Mucosa of rectum (tissue), 2 donors: ENCODE measurements around the gene IGFL2.
"Not testable (repeated sequence)": the region's sequence is repeated elsewhere in the genome, so short reads cannot be mapped to it uniquely, and the experiment has no call there.

Experiments used
- H3K27ac ChIP-seq, 2 donors: one replicate each; pipeline ENCODE4 v1.7.0; 2013; ENCODE audit warnings: inconsistent platforms in 2 of 2, low read depth in 2 of 2, low read length in 2 of 2
- H3K27me3 ChIP-seq, 2 donors: one replicate each; pipeline ENCODE4 v1.7.0; 2013; ENCODE audit warnings: low read length in 2 of 2; ENCODE audit not compliant: control insufficient read depth in 2 of 2, insufficient read depth in 2 of 2
- H3K36me3 ChIP-seq, 2 donors: one replicate each; pipeline ENCODE4 v1.7.0; 2013; ENCODE audit warnings: low read length in 2 of 2; ENCODE audit not compliant: control insufficient read depth in 2 of 2, insufficient read depth in 2 of 2
- H3K4me1 ChIP-seq, 2 donors: one replicate each; pipeline ENCODE4 v1.7.0; 2013; ENCODE audit warnings: low read length in 2 of 2, mild to moderate bottlenecking in 1 of 2; ENCODE audit not compliant: control insufficient read depth in 2 of 2, insufficient read depth in 2 of 2
- H3K4me3 ChIP-seq, 2 donors: one replicate each; pipeline ENCODE4 v1.7.0; 2013; ENCODE audit warnings: low read length in 2 of 2
- H3K9ac ChIP-seq, 2 donors: one replicate each; pipeline ENCODE4 v1.7.0; 2013; ENCODE audit warnings: low read length in 2 of 2, low read depth in 1 of 2, mild to moderate bottlenecking in 1 of 2
- H3K9me3 ChIP-seq, 2 donors: one replicate each; pipeline ENCODE4 v1.7.0; 2013; ENCODE audit warnings: low read length in 2 of 2; ENCODE audit not compliant: control insufficient read depth in 2 of 2
- donor health status: healthy.
- donor health status: Normal muscosa, but diverticular disease.

The IGFL2 gene

DNA sequence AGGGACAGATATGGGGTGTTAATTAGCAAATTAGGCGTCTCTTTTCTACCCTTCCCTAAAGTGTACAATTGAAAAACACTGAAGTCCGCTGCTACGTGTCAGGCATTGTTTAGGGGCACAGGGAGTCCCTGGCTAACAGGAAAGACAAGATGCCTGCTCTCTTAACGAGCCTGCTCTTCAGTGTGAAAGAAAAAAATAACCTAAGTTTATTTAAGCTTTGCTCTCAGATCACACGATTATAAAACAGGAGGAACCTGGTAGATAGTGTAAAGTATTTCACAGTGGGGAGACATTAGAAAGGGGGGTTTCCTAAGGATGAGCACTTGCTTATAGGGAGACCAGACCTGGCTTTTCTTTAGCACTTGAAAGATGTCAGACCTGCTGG, 38.7 kb downstream of the IGFL2 start:
- Histone ChIP-seq H3K4me1 (no peaks in the 10 kb centered on the region), H3K27ac (no peak overlapping the region), H3K9me3 (no peaks in the 10 kb centered on the region), H3K27me3 (peaks cover 7 to 16% of the 10 kb centered on the region in 2 donors), H3K4me3 (no peak overlapping the region), H3K36me3 (no peaks in the 10 kb centered on the region), H3K9ac (no peak overlapping the region)

DNA sequence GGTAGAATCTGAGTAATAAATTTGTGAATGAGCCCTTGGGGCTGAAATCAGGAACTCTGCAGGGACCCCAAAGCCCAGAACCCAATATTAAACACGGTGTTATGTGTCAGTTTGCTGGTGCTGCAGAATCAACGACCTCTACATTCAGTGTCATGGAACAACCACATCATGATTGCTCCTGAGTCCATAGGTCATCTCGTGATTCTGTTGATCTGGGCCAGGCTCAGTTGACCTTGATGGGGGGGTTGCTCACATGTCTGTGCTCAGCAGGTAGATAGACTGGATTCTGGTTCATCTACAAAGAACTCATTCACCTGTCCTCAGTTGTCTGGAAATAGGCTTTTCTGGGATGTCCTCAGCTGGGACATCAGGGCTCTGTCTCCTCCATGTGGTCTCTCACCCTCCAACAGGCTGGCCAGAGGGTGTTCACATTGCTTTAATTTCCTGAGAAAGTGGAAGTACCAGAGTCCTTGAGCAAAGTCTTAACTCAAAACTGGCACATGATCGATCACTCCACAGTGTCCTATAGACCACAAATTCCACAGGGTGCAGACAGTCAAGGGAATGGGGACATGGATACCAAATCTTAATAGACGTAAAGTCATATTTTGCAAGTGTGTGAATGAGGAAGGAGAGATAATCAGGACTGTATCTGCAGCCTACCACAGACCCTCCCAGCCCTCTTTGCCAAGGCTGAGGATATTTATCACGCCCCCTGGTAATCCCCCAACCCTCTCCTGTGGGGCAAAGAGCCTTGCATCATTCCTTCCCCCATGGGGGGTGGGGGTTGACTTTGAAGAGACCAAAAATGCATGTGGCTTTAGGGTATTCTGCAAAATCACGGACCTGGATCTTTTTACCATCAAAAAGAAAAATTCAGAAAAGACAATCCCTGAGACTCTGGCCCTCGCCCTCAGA, 42.2 kb downstream of the IGFL2 start:
- Histone ChIP-seq H3K27me3 (peaks cover 13% of the 10 kb centered on the region in 2 donors), H3K9me3 (no peaks in the 10 kb centered on the region), H3K27ac (no peak overlapping the region), H3K9ac (no peak overlapping the region), H3K4me1 (no peaks in the 10 kb centered on the region), H3K36me3 (no peaks in the 10 kb centered on the region), H3K4me3 (no peak overlapping the region)

DNA sequence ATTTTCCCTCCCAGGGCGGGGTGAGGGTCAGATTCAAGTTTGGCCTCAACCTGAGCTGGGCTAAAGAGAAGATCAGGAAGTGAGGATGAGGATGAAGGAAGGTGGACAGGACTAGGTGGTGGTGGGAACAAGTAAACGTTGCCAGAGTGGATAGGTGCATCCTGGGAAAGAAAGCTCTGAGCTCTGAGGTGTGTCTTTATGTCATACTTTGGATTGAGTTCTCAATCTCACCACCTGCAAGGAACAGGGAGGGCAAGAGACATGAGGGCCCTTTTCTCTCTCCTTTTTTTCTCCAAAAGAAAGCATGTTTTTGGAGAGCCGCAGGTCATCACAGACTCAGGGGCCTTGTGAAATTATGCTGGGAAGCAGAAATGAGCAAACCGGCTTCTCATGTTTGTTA, 43.3 kb downstream of the IGFL2 start:
- Histone ChIP-seq H3K9ac (no peak overlapping the region), H3K9me3 (no peaks in the 10 kb centered on the region), H3K27ac (no peak overlapping the region), H3K27me3 (peaks cover 13% of the 10 kb centered on the region in 2 donors), H3K4me1 (no peaks in the 10 kb centered on the region), H3K4me3 (no peak overlapping the region), H3K36me3 (no peaks in the 10 kb centered on the region)

DNA sequence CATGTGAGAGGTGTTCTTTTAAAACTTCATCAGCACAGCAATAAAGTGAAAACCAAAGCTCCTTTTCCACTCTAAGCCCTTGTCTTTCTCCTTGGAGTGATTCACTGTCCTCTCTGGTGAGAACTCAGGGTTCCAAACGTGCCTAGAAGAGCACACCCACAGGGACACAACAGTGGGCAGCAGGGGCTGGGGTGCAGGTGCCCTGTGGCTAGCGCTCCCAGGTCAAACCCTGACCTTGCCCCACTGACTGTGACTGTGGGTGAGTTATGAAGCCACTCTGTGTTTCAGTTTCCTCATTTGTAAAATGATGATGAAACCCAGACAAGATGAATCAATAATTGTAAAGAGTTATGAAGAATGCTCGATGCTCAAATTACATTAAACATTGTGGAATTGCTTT, 43.9 kb downstream of the IGFL2 start:
- Histone ChIP-seq H3K27me3 (peaks cover 13 to 15% of the 10 kb centered on the region in 2 donors), H3K27ac (no peak overlapping the region)

DNA sequence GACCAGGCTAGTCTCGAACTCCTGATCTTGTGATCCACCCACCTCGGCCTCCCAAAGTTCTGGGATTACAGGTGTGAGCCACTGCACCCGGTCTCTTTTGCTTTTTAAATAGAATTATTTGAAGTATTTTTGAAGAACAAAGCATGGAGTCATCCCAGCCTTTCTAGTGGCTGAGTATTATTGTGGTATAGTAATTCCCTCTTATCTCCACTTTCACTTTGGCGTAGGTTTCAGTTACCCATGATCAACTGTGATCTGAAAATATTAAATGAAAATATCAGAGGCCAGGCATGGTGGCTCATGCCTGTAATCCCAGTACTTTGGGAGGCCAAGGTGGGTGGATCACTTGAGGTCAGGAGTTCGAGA, 44.6 kb downstream of the IGFL2 start:
- not testable (repeated sequence) for H3K4me1 ChIP-seq, H3K27ac ChIP-seq, H3K9ac ChIP-seq, H3K36me3 ChIP-seq, H3K9me3 ChIP-seq, H3K4me3 ChIP-seq
- peaks cover 16 to 18% of the 10 kb centered on the region in 2 donors for H3K27me3 ChIP-seq

More for the DNA sequence above, 43.9 kb downstream of the IGFL2 start:
- Histone ChIP-seq H3K36me3 (no peaks in the 10 kb centered on the region), H3K9me3 (no peaks in the 10 kb centered on the region), H3K4me1 (no peaks in the 10 kb centered on the region), H3K4me3 (no peak overlapping the region), H3K9ac (no peak overlapping the region)

DNA sequence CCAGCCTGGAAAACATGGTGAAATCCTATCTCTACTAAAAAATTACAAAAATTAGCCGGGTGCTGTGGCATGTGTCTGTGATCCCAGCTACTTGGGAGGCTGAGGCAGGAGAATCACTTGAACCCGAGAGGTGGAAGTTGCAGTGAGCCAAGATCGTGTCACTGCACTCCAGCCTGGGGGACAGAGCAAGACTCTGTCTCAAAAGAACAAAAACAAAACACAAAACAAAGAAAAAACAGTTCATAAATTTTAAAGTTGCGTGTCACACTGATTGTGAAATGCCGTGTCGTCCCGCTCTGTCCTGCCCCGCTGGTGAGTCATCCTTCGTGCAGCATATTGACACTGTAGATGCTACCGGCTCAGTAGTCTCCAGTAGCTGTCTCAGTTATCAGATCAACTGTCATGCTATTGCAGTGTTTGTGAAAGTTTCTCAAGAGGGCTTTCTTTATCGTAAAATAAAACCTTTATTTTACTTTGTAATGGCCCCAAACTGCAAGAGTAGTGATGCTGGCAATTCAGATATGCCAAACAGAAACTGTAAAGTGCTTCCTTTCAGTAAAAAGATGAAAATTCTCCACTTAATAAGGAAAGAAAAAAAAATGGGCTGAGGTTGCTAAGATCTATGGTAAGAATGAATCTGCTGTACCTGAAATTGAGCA, 45.1 kb downstream of the IGFL2 start:
- no peak overlapping the region for H3K4me3 ChIP-seq
- H3K27me3 ChIP-seq, result peaks cover 15 to 18% of the 10 kb centered on the region in 2 donors
- no peak overlapping the region for H3K27ac ChIP-seq
- no peaks in the 10 kb centered on the region for H3K4me1 ChIP-seq
- H3K9me3 ChIP-seq, result no peaks in the 10 kb centered on the region
- H3K9ac ChIP-seq, result no peak overlapping the region
- no peaks in the 10 kb centered on the region for H3K36me3 ChIP-seq

DNA sequence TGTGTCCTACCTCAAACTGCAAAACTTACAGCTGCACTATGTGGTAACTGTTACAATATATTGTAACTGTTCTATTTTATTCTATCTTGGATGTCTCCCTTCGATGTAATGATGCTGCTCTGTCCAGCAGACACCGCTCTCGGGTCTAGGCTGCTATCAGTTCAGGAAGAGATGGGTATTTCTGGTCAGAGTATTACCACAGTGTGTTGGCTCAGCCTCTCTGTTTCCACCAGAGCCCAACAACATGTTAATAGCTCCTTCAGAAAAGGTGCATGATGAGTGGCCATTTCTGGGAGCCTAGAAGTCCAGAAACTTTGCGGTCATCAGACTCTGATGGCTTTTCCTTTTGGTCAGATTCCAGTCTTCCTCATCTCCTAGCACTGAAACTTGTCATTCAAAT, 45.6 kb downstream of the IGFL2 start:
- H3K27me3 ChIP-seq, result peaks cover 9 to 14% of the 10 kb centered on the region in 2 donors
- H3K36me3 ChIP-seq, result no peaks in the 10 kb centered on the region
- no peaks in the 10 kb centered on the region for H3K4me1 ChIP-seq
- H3K4me3 ChIP-seq, result no peak overlapping the region
- H3K9me3 ChIP-seq, result no peaks in the 10 kb centered on the region
- no peak overlapping the region for H3K9ac ChIP-seq
- no peak overlapping the region for H3K27ac ChIP-seq

DNA sequence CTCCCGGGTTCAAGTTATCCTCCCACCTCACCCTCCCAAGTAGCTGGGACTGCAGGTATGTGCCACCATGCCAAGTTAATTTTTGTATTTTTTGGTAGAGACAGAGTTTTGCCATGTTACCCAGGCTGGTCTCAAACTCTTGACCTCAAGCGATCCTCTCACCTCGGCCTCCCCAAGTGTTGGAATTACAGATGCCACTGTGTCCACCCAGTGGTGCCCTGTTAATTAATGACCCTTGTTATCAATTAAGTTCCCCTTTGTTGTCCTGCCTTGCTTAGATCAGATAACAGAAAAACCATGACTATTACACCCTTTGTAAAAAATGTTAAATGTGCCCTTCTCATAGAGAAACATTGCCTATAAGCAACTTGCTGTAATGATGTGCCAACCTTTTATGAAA, 47.1 kb downstream of the IGFL2 start:
- Histone ChIP-seq H3K9me3 (no peaks in the 10 kb centered on the region), H3K27me3 (peaks cover 3 to 11% of the 10 kb centered on the region in 2 donors), H3K27ac (no peak overlapping the region), H3K4me3 (no peak overlapping the region), H3K36me3 (no peaks in the 10 kb centered on the region), H3K4me1 (no peaks in the 10 kb centered on the region), H3K9ac (no peak overlapping the region)

DNA sequence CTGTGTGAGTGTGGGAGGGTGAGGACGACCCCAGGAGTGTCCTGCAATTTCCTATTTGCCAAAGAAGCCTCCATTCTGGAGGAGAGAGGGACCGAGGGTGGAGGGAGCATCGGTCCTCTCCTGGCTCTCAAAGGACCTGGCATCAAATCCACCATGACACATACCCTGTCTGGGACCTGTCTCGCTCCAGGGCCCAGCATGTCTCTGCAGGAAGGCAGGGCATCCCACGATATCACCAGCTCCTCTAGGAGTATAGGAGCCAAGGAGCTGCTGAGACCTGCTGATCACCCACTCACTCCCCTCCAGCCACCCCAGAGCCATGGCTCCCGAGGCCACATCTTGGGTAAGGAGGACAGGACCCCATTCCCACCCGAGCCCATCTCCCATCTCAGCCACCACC, 47.9 kb downstream of the IGFL2 start:
- not testable (repeated sequence) for H3K27ac ChIP-seq, H3K4me1 ChIP-seq

DNA sequence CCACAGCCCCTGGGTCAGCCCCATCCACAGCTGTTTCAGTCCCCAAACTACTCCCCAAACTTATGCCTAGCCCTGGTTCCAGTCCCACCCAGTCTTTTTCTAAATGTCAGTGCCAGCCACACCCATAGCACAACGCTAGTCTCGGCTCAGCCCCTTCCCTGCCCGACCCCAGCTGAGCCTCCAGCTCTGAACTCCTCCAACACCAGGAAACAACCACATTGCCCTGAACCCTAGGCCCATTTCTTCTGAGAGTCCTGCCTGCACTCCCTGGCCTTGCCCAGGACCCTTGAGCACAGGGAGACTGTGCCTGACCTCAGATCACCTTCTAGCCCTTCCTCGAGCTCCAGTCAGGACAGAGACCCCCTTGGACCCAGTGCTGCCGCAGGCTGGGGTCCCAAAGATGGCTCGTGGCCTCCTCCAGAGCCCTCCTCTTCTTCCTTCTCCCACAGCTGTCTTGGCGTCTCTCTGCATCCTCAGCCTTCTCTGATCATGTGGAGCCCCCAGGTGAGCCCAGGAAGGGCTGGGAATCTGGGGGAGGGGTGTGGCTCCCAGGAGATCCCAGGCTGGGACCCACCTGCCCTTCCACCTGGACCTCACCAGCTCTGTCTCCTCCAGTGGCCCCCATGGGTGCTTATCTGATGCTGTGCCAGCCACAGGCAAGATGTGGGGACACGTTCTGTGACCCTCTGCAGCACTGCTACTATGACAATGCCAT, 48.5 kb downstream of the IGFL2 start:
- Histone ChIP-seq H3K27me3 (peaks cover 3 to 11% of the 10 kb centered on the region in 2 donors), H3K4me3 (no peak overlapping the region), H3K4me1 (no peaks in the 10 kb centered on the region), H3K36me3 (no peaks in the 10 kb centered on the region), H3K27ac (no peak overlapping the region), H3K9ac (no peak overlapping the region), H3K9me3 (no peaks in the 10 kb centered on the region)

More for the DNA sequence above, 47.9 kb downstream of the IGFL2 start:
- H3K4me3 ChIP-seq, H3K9me3 ChIP-seq, H3K9ac ChIP-seq, H3K36me3 ChIP-seq: not testable (repeated sequence)
- H3K27me3 ChIP-seq, result peaks cover 3 to 11% of the 10 kb centered on the region in 2 donors
